Activated naive CD8-positive, alpha-beta T cell treated with anti-CD3 and anti-CD28 coated beads for 36 hours (primary cell): Measurements from ENCODE around the gene PLPP7. TPM values are rescaled to one million over a fixed set of nuclear protein-coding genes. Genes with fewer than 3 reads are reported as not detected.
"Not testable (repeated sequence)": the region's sequence is repeated elsewhere in the genome, so short reads cannot be mapped to it uniquely, and the experiment has no call there.

ENCODE experiments used
- DNase-seq: peaks from one replicate; pipeline ENCODE4 v3.0.0; 2021
- H3K27ac Mint-ChIP-seq: one replicate; pipeline ENCODE4 v1.8.0; 2022; ENCODE audit warnings: mild to moderate bottlenecking, moderate library complexity, mixed read lengths
- H3K27me3 Mint-ChIP-seq: one replicate; pipeline ENCODE4 v1.8.0; 2022; ENCODE audit warnings: mild to moderate bottlenecking, mixed read lengths
- H3K36me3 Mint-ChIP-seq: one replicate; pipeline ENCODE4 v1.8.0; 2021; ENCODE audit warnings: mild to moderate bottlenecking, mixed read lengths
- H3K4me1 Mint-ChIP-seq: one replicate; pipeline ENCODE4 v1.8.0; 2021; ENCODE audit warnings: mixed read lengths
- H3K4me3 Mint-ChIP-seq: one replicate; pipeline ENCODE4 v1.8.0; 2022; ENCODE audit warnings: mild to moderate bottlenecking, moderate library complexity, mixed read lengths
- H3K9me3 Mint-ChIP-seq: one replicate; pipeline ENCODE4 v1.8.0; 2022; ENCODE audit warnings: mixed read lengths
- total RNA-seq, 2 experiments: library from RNA; stranded (reverse); gene quantifications; one replicate each; pipeline ENCODE4 v1.2.3, GENCODE V29; 2021

The PLPP7 gene
- total RNA-seq: under 1 TPM; 0.35 to 0.42 TPM

- Mint-ChIP-seq H3K36me3 (no peaks in the 10 kb centered on the region), H3K27me3 (no peaks in the 10 kb centered on the region), H3K27ac (no peak within 1 kb of the TSS), H3K9me3 (no peaks in the 10 kb centered on the region), H3K4me1 (no peaks in the 10 kb centered on the region), H3K4me3 (peak within 1 kb of the TSS; percentile 32)
- DNase-seq: no peak
These were observed at the start of gene PLPP7 for GRCh38 chr9:131289301-131290035. Gene PLPP7 (plus strand): TSS chr9:131289723. CDS start chr9:131289998, 275 bp downstream.

GRCh38 chr9:131240047-131240921 lies 49.2 kb upstream of the PLPP7 start:
- peaks cover 17% of the 10 kb centered on the region for H3K4me1 Mint-ChIP-seq
- H3K9me3 Mint-ChIP-seq: peaks cover 4% of the 10 kb centered on the region
- H3K27me3 Mint-ChIP-seq: no peaks in the 10 kb centered on the region
- H3K4me3 Mint-ChIP-seq: no peak overlapping the region
- peaks cover 1% of the 10 kb centered on the region for H3K36me3 Mint-ChIP-seq
- no peak for DNase-seq
- no peak overlapping the region for H3K27ac Mint-ChIP-seq

- not testable (repeated sequence) for H3K27me3 Mint-ChIP-seq, H3K4me1 Mint-ChIP-seq, H3K27ac Mint-ChIP-seq, DNase-seq, H3K9me3 Mint-ChIP-seq, H3K4me3 Mint-ChIP-seq, H3K36me3 Mint-ChIP-seq
These were observed 45.2 kb upstream of the PLPP7 start for GRCh38 chr9:131244331-131244730.

- Mint-ChIP-seq H3K4me3 (no peak overlapping the region), H3K36me3 (no peaks in the 10 kb centered on the region), H3K27ac (no peak overlapping the region), H3K4me1 (peaks cover 2% of the 10 kb centered on the region), H3K9me3 (peaks cover 4% of the 10 kb centered on the region), H3K27me3 (no peaks in the 10 kb centered on the region)
- no peak for DNase-seq
These were observed 42.9 kb upstream of the PLPP7 start for GRCh38 chr9:131246618-131247017.

- Mint-ChIP-seq H3K4me1 (peaks cover 38% of the 10 kb centered on the region), H3K27ac (peak overlapping the region; percentile 87), H3K27me3 (no peaks in the 10 kb centered on the region), H3K4me3 (peak overlapping the region; percentile 79), H3K9me3 (no peaks in the 10 kb centered on the region), H3K36me3 (no peaks in the 10 kb centered on the region)
- DNase-seq: no peak
These were observed 37.4 kb upstream of the PLPP7 start for GRCh38 chr9:131252120-131252519.

GRCh38 chr9:131253891-131254491 lies 35.5 kb upstream of the PLPP7 start:
- H3K4me1 Mint-ChIP-seq: peaks cover 48% of the 10 kb centered on the region
- no peak overlapping the region for H3K4me3 Mint-ChIP-seq
- H3K36me3 Mint-ChIP-seq: no peaks in the 10 kb centered on the region
- H3K27me3 Mint-ChIP-seq: no peaks in the 10 kb centered on the region
- peak overlapping the region; percentile 14 for H3K27ac Mint-ChIP-seq
- no peak for DNase-seq
- H3K9me3 Mint-ChIP-seq: no peaks in the 10 kb centered on the region

GRCh38 chr9:131254626-131255025 lies 34.9 kb upstream of the PLPP7 start:
- Mint-ChIP-seq H3K4me1 (peaks cover 50% of the 10 kb centered on the region), H3K9me3 (no peaks in the 10 kb centered on the region), H3K36me3 (no peaks in the 10 kb centered on the region), H3K27me3 (no peaks in the 10 kb centered on the region), H3K27ac (peak overlapping the region; percentile 98), H3K4me3 (no peak overlapping the region)
- DNase-seq: no peak

GRCh38 chr9:131255676-131256197 lies 33.8 kb upstream of the PLPP7 start:
- Mint-ChIP-seq H3K9me3 (no peaks in the 10 kb centered on the region), H3K27ac (peak overlapping the region; percentile 98), H3K4me3 (peak overlapping the region; percentile 95), H3K4me1 (peaks cover 58% of the 10 kb centered on the region), H3K36me3 (peaks cover 5% of the 10 kb centered on the region), H3K27me3 (no peaks in the 10 kb centered on the region)
- no peak for DNase-seq

- no peak for DNase-seq
- H3K27me3 Mint-ChIP-seq: no peaks in the 10 kb centered on the region
- peaks cover 61% of the 10 kb centered on the region for H3K4me1 Mint-ChIP-seq
- no peaks in the 10 kb centered on the region for H3K9me3 Mint-ChIP-seq
- peak overlapping the region; percentile 37 for H3K4me3 Mint-ChIP-seq
- peaks cover 15% of the 10 kb centered on the region for H3K36me3 Mint-ChIP-seq
- peak overlapping the region; percentile 98 for H3K27ac Mint-ChIP-seq
These were observed 32.1 kb upstream of the PLPP7 start for GRCh38 chr9:131257266-131258025.

GRCh38 chr9:131258186-131258585 lies 31.3 kb upstream of the PLPP7 start:
- Mint-ChIP-seq H3K27ac (peak overlapping the region; percentile 98), H3K4me1 (peaks cover 61% of the 10 kb centered on the region), H3K4me3 (peak overlapping the region; percentile 34)

GRCh38 chr9:131258698-131259431 lies 30.7 kb upstream of the PLPP7 start:
- Mint-ChIP-seq H3K4me3 (no peak overlapping the region), H3K27ac (no peak overlapping the region), H3K27me3 (no peaks in the 10 kb centered on the region), H3K9me3 (no peaks in the 10 kb centered on the region), H3K36me3 (peaks cover 26% of the 10 kb centered on the region), H3K4me1 (peaks cover 60% of the 10 kb centered on the region)
- DNase-seq: no peak

More at GRCh38 chr9:131258186-131258585, 31.3 kb upstream of the PLPP7 start:
- Mint-ChIP-seq H3K9me3 (no peaks in the 10 kb centered on the region), H3K36me3 (peaks cover 22% of the 10 kb centered on the region), H3K27me3 (no peaks in the 10 kb centered on the region)
- DNase-seq: no peak

GRCh38 chr9:131259432-131259898 lies 30.1 kb upstream of the PLPP7 start:
- Mint-ChIP-seq H3K4me1 (peaks cover 62% of the 10 kb centered on the region), H3K36me3 (peaks cover 28% of the 10 kb centered on the region), H3K27me3 (no peaks in the 10 kb centered on the region), H3K27ac (peak overlapping the region; percentile 61), H3K9me3 (no peaks in the 10 kb centered on the region), H3K4me3 (no peak overlapping the region)
- DNase-seq: no peak

GRCh38 chr9:131259916-131260597 lies 29.5 kb upstream of the PLPP7 start:
- Mint-ChIP-seq H3K4me1 (peaks cover 68% of the 10 kb centered on the region), H3K36me3 (peaks cover 30% of the 10 kb centered on the region), H3K4me3 (no peak overlapping the region), H3K27me3 (no peaks in the 10 kb centered on the region), H3K27ac (peak overlapping the region; percentile 61), H3K9me3 (no peaks in the 10 kb centered on the region)
- no peak for DNase-seq
